Prostate gland (tissue), 2 donors: ENCODE data around the gene TSPAN14. TPM values are rescaled to one million over a fixed set of nuclear protein-coding genes. Genes with fewer than 3 reads are reported as not detected.

Source experiments
- DNase-seq: peaks from one replicate; pipeline ENCODE4 v3.0.0-alpha.2; 2019; ENCODE audit warnings: low spot score
- H3K27ac ChIP-seq, 2 donors: fragments of 200-600 bp; sonication (generic); 2 replicates each; pipeline ENCODE4 v1.5.1; 2017 to 2019
- H3K27me3 ChIP-seq: fragments of 200-600 bp; sonication (generic); replicated peaks from 2 replicates; pipeline ENCODE4 v1.5.1; 2019; ENCODE audit not compliant: insufficient read depth
- H3K36me3 ChIP-seq, 2 donors: fragments of 200-600 bp; sonication (generic); 1 replicate in 1 of 2; 2 replicates in 1 of 2; pipeline versions ENCODE4 v1.5.1 to v1.8.1; 2017 to 2019
- H3K4me1 ChIP-seq: fragments of 200-600 bp; sonication (generic); replicated peaks from 2 replicates; pipeline ENCODE4 v1.5.1; 2019
- H3K4me3 ChIP-seq, 2 donors: fragments of 200-600 bp; sonication (generic); 2 replicates each; pipeline ENCODE4 v1.5.1; 2017 to 2019
- H3K9me3 ChIP-seq: fragments of 200-600 bp; sonication (generic); 2 replicates; pipeline ENCODE4 v1.5.1; 2017
- CTCF ChIP-seq, 4 experiments: fragments of 200-600 bp in 2 of 4; fragments of 450-650 bp in 2 of 4; sonication (generic) in 2 of 4; IDR thresholded peaks; 1 replicate in 3 of 4; 2 replicates in 1 of 4; pipeline ENCODE4 v1.5.1; 2016 to 2019; ENCODE audit warnings: antibody characterized with exemption in 4 of 4, mild to moderate bottlenecking in 2 of 4, moderate library complexity in 2 of 4
- POLR2A ChIP-seq: fragments of 450-650 bp; IDR thresholded peaks from one replicate; pipeline ENCODE4 v1.6.1; 2016; ENCODE audit warnings: antibody characterized with exemption, mild to moderate bottlenecking
- POLR2AphosphoS5 ChIP-seq: sonication (generic); formaldehyde crosslinking; IDR thresholded peaks from one replicate; pipeline ENCODE4 v1.6.1; 2017; ENCODE audit warnings: antibody characterized with exemption
- WGBS: methylation state at CpG from one replicate; pipeline ENCODE4 v1.1.5; 2018; 5-methylcytosine and 5-hydroxymethylcytosine counted together
- intact Hi-C: fragments of 100-400 bp; cut with DNase I; formaldehyde crosslinking; loops from one replicate; pipeline ENCODE4 v1.14.2; 2022
- total RNA-seq, 2 donors: library from RNA; depleted of rRNA; stranded (reverse); fragments of >200 nt; gene quantifications; one replicate each; pipeline ENCODE4 v1.1.0, GENCODE V29; 2016

The TSPAN14 gene
- total RNA-seq, 2 donors from 2014 or later: 69.8 to 103 TPM

DNA sequence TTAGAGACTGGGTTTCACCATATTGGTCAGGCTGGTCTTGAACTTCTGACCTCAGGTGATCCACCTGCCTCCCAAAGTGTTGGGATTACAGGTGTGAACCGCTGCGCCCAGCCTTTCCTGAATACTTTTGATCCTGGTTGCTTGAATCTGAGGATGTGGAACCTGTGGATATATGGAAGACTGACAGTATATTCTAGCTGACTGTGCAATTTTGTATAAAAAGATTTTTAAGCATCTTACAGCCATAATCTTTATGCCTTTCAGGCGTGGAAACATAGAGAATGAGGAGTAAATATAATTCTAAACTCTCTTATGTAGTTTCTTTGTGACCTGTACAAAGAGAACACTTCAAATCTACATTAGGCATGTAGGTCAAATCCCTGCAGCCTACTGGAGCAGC, 16.2 kb downstream of the TSPAN14 start:
- H3K27me3 ChIP-seq: no peaks in the 10 kb centered on the region
- peaks cover 0 to 4% of the 10 kb centered on the region in 2 donors for H3K36me3 ChIP-seq
- no peaks in the 10 kb centered on the region for H3K9me3 ChIP-seq
- H3K4me1 ChIP-seq: peaks cover 43% of the 10 kb centered on the region
- intact Hi-C loops: no loop called here
- no peak overlapping the region for H3K4me3 ChIP-seq
- WGBS: 96% methylated on average over 3 of the region's 3 CpGs
- no peak for TF ChIP-seq POLR2AphosphoS5
- no peak for TF ChIP-seq CTCF (IDR thresholded peaks at IDR 0.05)
- DNase-seq: no peak
- H3K27ac ChIP-seq: peak overlapping the region; percentile 78 to 85

GRCh38 chr10:80471001-80471400, 16.9 kb downstream of the TSPAN14 start:
- H3K4me3 ChIP-seq: no peak overlapping the region
- WGBS: 41% methylated on average over 3 of the region's 3 CpGs
- peaks cover 38% of the 10 kb centered on the region for H3K4me1 ChIP-seq
- TF ChIP-seq POLR2AphosphoS5: peak; percentile 63
- no peak for TF ChIP-seq CTCF (IDR thresholded peaks at IDR 0.05)
- peaks cover 0 to 4% of the 10 kb centered on the region in 2 donors for H3K36me3 ChIP-seq
- peak; percentile 65 for DNase-seq
- H3K27ac ChIP-seq: peak overlapping the region; percentile 49 to 78
- no peaks in the 10 kb centered on the region for H3K9me3 ChIP-seq
- H3K27me3 ChIP-seq: no peaks in the 10 kb centered on the region
- intact Hi-C loops: no loop called here

DNA sequence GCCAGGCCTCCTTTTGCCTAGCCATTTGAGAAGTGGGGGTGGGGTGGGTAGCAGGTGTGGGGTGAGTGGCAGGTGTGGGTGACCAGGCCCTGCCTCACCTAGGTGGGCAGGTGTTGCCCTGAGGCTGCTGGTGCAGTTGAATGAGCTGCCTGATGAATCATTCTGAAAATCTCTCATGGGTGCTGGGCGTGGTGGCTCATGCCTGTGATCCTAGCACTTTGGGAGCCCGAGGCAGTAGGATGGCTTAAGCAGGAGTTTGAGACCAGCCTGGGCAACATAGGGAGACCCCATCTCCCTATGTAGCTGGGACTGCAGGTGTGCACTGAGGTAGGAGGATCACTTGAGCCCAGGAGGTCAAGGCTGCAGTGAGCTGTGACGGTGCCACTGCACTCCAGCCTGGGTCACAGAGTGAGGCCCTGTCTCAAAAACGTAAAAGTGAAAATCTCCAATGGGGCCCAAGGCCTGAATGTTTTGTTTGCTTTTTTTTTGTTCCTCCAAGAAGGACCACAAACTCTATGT, 17.7 kb downstream of the TSPAN14 start:
- no peaks in the 10 kb centered on the region for H3K9me3 ChIP-seq
- no peak for DNase-seq
- no peak for TF ChIP-seq POLR2AphosphoS5
- TF ChIP-seq CTCF (IDR thresholded peaks at IDR 0.05): no peak
- TF ChIP-seq POLR2A: no peak
- intact Hi-C loops: no loop called here
- WGBS: 60% methylated on average over 4 of the region's 4 CpGs
- peak overlapping the region; percentile 49 to 78 for H3K27ac ChIP-seq
- H3K4me1 ChIP-seq: peaks cover 38% of the 10 kb centered on the region
- peaks cover 0 to 4% of the 10 kb centered on the region in 2 donors for H3K36me3 ChIP-seq
- no peak overlapping the region for H3K4me3 ChIP-seq
- H3K27me3 ChIP-seq: no peaks in the 10 kb centered on the region

DNA sequence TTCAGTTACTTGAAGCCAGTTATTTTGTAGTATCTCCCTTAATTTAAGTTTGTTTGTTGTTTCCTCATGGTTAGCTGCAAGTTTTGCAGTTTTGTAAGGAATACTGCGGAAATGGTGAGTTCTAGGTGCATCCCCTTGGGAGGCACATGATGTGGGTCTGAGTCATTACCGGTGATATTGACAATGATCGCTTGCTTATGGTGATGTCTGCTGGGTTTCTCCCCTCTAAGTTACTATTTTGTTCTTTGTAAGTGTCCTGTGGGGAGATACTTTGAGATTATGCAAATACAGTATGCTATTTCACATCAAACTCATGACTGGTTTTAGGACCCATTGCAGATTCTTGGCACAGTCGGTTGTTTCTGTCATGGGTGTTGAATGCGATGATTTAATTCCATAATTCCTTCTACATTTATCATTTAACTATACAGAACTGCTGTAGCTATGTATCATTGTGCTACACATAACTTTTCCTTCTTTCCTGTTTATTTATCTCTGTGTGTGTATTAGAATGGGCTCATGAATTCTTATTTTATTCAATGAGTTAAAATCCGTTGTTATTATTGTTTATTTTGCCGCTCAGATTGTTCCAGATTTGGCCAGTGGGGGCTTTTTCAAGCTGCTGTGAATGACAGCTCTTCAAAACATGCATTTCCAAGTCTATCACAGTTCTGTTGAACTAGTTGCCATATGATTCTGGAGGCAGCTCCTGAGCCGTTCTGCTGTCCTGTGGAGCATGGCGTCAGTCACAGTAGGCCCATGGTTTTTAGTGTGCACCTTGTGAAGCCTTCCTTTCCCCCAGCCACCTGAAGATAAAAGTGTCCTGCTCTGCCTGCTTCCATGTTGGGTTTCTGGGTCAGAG, 18.4 kb downstream of the TSPAN14 start:
- peaks cover 31% of the 10 kb centered on the region for H3K4me1 ChIP-seq
- H3K36me3 ChIP-seq: peaks cover 0 to 4% of the 10 kb centered on the region in 2 donors
- 64% methylated on average over 9 of the region's 9 CpGs for WGBS
- DNase-seq: no peak
- H3K9me3 ChIP-seq: no peaks in the 10 kb centered on the region
- H3K27ac ChIP-seq: peak overlapping the region in 1 of 2 donors; percentile 13
- no peak overlapping the region for H3K4me3 ChIP-seq
- intact Hi-C loops: no loop called here
- H3K27me3 ChIP-seq: no peaks in the 10 kb centered on the region
- TF ChIP-seq CTCF (IDR thresholded peaks at IDR 0.05): no peak
- no peak for TF ChIP-seq POLR2A
- no peak for TF ChIP-seq POLR2AphosphoS5
